Coronary artery (tissue), 2 donors: ENCODE data around the gene PHACTR2.
"Not testable (repeated sequence)": the region's sequence is repeated elsewhere in the genome, so short reads cannot be mapped to it uniquely, and the experiment has no call there.

Experiments used
- DNase-seq: peaks from one replicate; pipeline ENCODE4 v3.0.0-alpha.2; 2017; ENCODE audit warnings: low spot score
- H3K27ac ChIP-seq, 2 donors: fragments of 200-600 bp; sonication (generic); one replicate each; pipeline ENCODE4 v1.5.1; 2016 to 2019
- H3K4me3 ChIP-seq: fragments of 200-600 bp; sonication (generic); 2 replicates; pipeline ENCODE4 v1.5.1; 2016; ENCODE audit warnings: mild to moderate bottlenecking, moderate library complexity
- CTCF ChIP-seq: fragments of 200-600 bp; sonication (generic); IDR thresholded peaks from one replicate; pipeline ENCODE4 v1.5.1; 2019; ENCODE audit warnings: antibody characterized with exemption

The PHACTR2 gene

DNA sequence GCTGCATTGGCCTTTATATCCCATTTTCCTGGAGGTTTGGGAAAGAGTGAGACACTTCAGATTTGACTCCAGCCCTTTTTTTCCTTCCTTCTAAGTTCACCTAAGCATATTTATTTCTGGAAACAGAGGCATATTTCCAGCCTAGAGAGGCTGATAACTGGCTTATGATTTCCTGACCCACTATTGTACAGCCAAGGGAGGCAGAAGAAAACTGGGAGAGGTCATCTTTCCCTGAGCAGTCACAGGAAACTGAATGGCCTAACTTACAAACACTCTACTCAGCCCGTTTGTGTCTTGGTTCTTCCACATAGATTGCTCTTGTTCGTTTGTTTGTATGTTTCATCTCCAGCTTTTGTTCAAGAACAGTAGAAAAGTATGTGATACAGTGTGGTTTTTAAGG is 101.2 kb downstream of the PHACTR2 start:
- Histone ChIP-seq H3K4me3 (no peak overlapping the region), H3K27ac (peak overlapping the region in 1 of 2 donors; percentile 24)
- no peak for DNase-seq
- TF ChIP-seq CTCF, result no peak

GRCh38 chr6:143782481-143782880 is 104.7 kb downstream of the PHACTR2 start:
- TF ChIP-seq CTCF, result no peak
- Histone ChIP-seq H3K4me3 (no peak overlapping the region), H3K27ac (peak overlapping the region; percentile 45 to 75)
- no peak for DNase-seq

- Histone ChIP-seq H3K27ac (peak overlapping the region in 1 of 2 donors; percentile 75), H3K4me3 (no peak overlapping the region)
- no peak for DNase-seq
- TF ChIP-seq CTCF, result no peak
Measured at GRCh38 chr6:143783077-143783476, 105.3 kb downstream of the PHACTR2 start.

DNA sequence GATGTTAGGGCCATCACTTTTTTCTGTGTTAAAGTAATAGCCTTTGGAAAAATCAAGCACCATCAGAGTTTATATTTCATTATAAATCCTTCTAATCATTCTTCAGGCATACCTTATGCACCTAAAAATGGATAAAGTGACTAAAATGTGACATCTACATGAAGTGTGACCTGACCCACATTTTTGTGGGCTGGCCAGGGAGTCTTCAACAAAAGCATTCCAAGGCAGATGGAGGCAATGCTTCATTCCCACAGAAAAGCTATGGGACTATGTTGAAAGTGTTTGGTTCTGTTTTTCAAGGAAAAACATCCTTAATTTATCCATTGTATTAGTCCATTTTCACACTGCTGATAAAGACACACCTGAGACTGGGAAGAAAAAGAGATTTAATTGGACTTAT is 106.6 kb downstream of the PHACTR2 start:
- Histone ChIP-seq H3K4me3 (no peak overlapping the region), H3K27ac (no peak overlapping the region)
- no peak for TF ChIP-seq CTCF
- no peak for DNase-seq

- H3K27ac ChIP-seq, DNase-seq, H3K4me3 ChIP-seq: not testable (repeated sequence)
Measured at GRCh38 chr6:143786371-143786770, 108.6 kb downstream of the PHACTR2 start.

GRCh38 chr6:143792402-143793279 is 114.9 kb downstream of the PHACTR2 start:
- H3K27ac ChIP-seq, result no peak overlapping the region

GRCh38 chr6:143793280-143793619 is 115.5 kb downstream of the PHACTR2 start:
- no peak overlapping the region for H3K4me3 ChIP-seq
- no peak for DNase-seq
- H3K27ac ChIP-seq, result no peak overlapping the region
- TF ChIP-seq CTCF, result no peak

More at GRCh38 chr6:143792402-143793279, 114.9 kb downstream of the PHACTR2 start:
- DNase-seq, result no peak
- no peak for TF ChIP-seq CTCF
- no peak overlapping the region for H3K4me3 ChIP-seq

GRCh38 chr6:143796551-143796950 is 118.8 kb downstream of the PHACTR2 start:
- not testable (repeated sequence) for H3K4me3 ChIP-seq, DNase-seq, H3K27ac ChIP-seq

DNA sequence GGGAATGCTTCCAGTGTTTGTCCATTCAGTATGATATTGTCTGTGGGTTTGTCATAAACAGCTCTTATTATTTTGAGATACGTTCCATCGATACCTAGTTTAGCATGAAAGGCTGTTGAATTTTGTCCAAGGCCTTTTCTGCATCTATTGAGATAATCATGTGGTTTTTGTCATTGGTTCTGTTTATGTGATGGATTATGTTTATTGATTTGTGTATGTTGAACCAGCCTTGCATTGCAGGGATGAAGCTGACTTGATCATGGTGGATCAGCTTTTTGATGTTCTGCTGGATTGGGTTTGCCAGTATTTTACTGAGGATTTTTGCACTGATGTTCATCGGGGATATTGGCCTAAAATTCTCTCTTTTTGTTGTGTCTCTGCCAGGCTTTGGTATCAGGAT is 120.7 kb downstream of the PHACTR2 start:
- not testable (repeated sequence) for H3K27ac ChIP-seq, DNase-seq, H3K4me3 ChIP-seq
